ELR (cell line): ENCODE results near the gene DNAH17.

Source experiments
- DNase-seq: peaks from one replicate; pipeline ENCODE4 v3.0.0-alpha.2; 2015; ENCODE audit warnings: low read depth

The DNAH17 gene

GRCh38 chr17:78541488-78542206, 35.5 kb downstream of the DNAH17 start:
- DNase-seq: no peak

- DNase-seq: no peak
Measured at GRCh38 chr17:78539781-78540180, 37.4 kb downstream of the DNAH17 start.

GRCh38 chr17:78538033-78538776, 39.0 kb downstream of the DNAH17 start:
- no peak for DNase-seq

- no peak for DNase-seq
Measured at GRCh38 chr17:78537217-78537860, 39.9 kb downstream of the DNAH17 start.

- peak; percentile 53 for DNase-seq
Measured at GRCh38 chr17:78535273-78536197, 41.7 kb downstream of the DNAH17 start.

GRCh38 chr17:78534492-78535272, 42.5 kb downstream of the DNAH17 start:
- DNase-seq: no peak

- peak; percentile 98 for DNase-seq
Measured at GRCh38 chr17:78532922-78533640, 44.1 kb downstream of the DNAH17 start.

- DNase-seq: no peak
Measured at GRCh38 chr17:78532311-78532710, 44.9 kb downstream of the DNAH17 start.

- DNase-seq: no peak
Measured at GRCh38 chr17:78530675-78531074, 46.5 kb downstream of the DNAH17 start.

- DNase-seq: no peak
Measured at GRCh38 chr17:78529871-78530670, 47.1 kb downstream of the DNAH17 start.

GRCh38 chr17:78529251-78529650, 47.9 kb downstream of the DNAH17 start:
- no peak for DNase-seq

GRCh38 chr17:78528541-78528940, 48.7 kb downstream of the DNAH17 start:
- DNase-seq: no peak

GRCh38 chr17:78527345-78527744, 49.9 kb downstream of the DNAH17 start:
- DNase-seq: no peak

GRCh38 chr17:78526231-78527025, 50.8 kb downstream of the DNAH17 start:
- no peak for DNase-seq

- no peak for DNase-seq
Measured at GRCh38 chr17:78525511-78526160, 51.6 kb downstream of the DNAH17 start.

GRCh38 chr17:78524870-78525510, 52.2 kb downstream of the DNAH17 start:
- DNase-seq: no peak

GRCh38 chr17:78523934-78524655, 53.1 kb downstream of the DNAH17 start:
- DNase-seq: peak; percentile 38
